Measurements from ENCODE around the gene MYO5B. TPM values are rescaled to one million over a fixed set of nuclear protein-coding genes. Genes with fewer than 3 reads are reported as not detected.

The MYO5B gene
- total RNA-seq, 4 donors from 2014 or later, result 6.3 to 35.2 (median 10.2) TPM

DNA sequence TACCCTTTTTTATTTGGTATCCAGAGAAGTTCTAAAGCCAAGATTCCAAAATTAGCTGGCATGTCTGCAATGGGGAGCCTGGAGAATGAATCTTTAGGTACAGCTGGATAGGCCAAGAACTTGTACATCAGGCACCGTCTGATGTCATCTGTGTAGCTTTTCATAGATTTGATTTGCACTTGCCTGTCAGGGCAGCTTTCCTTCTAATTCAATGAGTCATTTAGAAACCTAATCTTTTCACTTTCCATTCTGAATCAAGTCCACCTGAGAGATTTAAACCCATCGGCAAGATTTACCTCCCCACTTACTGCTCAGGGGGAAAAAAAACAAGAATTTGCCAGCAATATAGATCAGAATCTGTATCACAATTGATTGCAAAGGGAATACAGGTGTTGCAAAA is 320.7 kb downstream of the MYO5B start:
- WGBS, 2 donors, result 92 to 96% methylated on average over 2 of the region's 2 CpGs
- no peaks in the 10 kb centered on the region for H3K9me3 ChIP-seq

DNA sequence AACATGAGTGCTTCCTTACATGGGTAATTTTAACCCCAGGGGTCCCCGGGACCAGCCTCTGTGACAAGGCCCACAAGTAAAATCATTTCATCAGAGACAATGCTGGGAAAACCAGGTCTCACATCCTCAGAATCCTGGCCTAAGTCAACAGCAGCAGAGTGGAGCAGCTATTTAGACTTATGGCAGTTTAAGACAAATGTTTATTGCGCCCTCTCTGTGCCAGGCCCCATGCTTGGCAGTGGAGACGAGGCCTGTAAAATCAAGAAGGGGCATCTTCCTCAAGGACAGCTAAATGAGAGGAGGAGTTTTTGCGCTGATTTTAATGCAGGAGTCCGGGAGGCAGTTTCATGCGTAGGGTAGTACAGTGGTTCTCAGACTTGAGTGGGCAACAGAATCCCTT is 325.6 kb downstream of the MYO5B start:
- Histone ChIP-seq H3K4me3 (no peak overlapping the region), H3K4me1 (no peaks in the 10 kb centered on the region), H3K9me3 (no peaks in the 10 kb centered on the region), H3K27ac (no peak overlapping the region), H3K27me3 (no peaks in the 10 kb centered on the region), H3K36me3 (peaks cover 0 to 7% (median 0%) of the 10 kb centered on the region in 3 donors)
- TF ChIP-seq, protein P1, sequence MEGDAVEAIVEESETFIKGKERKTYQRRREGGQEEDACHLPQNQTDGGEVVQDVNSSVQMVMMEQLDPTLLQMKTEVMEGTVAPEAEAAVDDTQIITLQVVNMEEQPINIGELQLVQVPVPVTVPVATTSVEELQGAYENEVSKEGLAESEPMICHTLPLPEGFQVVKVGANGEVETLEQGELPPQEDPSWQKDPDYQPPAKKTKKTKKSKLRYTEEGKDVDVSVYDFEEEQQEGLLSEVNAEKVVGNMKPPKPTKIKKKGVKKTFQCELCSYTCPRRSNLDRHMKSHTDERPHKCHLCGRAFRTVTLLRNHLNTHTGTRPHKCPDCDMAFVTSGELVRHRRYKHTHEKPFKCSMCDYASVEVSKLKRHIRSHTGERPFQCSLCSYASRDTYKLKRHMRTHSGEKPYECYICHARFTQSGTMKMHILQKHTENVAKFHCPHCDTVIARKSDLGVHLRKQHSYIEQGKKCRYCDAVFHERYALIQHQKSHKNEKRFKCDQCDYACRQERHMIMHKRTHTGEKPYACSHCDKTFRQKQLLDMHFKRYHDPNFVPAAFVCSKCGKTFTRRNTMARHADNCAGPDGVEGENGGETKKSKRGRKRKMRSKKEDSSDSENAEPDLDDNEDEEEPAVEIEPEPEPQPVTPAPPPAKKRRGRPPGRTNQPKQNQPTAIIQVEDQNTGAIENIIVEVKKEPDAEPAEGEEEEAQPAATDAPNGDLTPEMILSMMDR (IDR thresholded peaks at IDR 0.05), result no peak
- TF ChIP-seq POLR2A (IDR thresholded peaks at IDR 0.05) (no peak), EP300 (IDR thresholded peaks at IDR 0.05) (no peak)
- WGBS, 2 donors, result 82 to 93% methylated on average over 6 of the region's 6 CpGs
- no peak for DNase-seq (ENCODE audit: low spot score in 2 of 2)

More for the DNA sequence above, 320.7 kb downstream of the MYO5B start:
- Histone ChIP-seq H3K4me1 (no peaks in the 10 kb centered on the region), H3K27ac (no peak overlapping the region), H3K27me3 (no peaks in the 10 kb centered on the region), H3K4me3 (no peak overlapping the region), H3K36me3 (peaks cover 0 to 7% (median 0%) of the 10 kb centered on the region in 3 donors)
- DNase-seq (ENCODE audit: low spot score in 2 of 2), result no peak
- TF ChIP-seq POLR2A (IDR thresholded peaks at IDR 0.05), result no peak
- TF ChIP-seq, protein P1 (IDR thresholded peaks at IDR 0.05), result no peak
- no peak for TF ChIP-seq EP300 (IDR thresholded peaks at IDR 0.05)

DNA sequence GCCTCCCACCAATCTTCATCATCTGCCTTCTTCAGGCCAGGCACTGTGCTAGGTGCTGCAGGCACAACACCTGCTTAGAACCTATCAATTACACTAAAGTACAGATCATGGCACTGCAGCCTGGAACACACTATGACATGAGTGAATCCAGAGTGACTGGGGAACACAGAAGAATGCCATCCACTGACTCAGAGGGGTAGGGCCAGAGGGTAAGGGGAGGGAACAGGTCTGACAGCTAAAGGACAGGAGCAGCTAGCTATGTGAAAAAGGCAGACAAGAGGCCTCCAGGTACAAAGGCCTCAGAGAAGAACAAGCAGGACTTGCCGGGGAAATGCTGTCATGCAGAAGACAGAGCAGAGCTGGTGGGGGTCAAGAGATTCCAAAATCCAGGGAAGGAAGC is 328.3 kb downstream of the MYO5B start:
- no peak for DNase-seq (ENCODE audit: low spot score in 2 of 2)
- Histone ChIP-seq H3K36me3 (no peaks in the 10 kb centered on the region), H3K27ac (no peak overlapping the region), H3K4me3 (no peak overlapping the region), H3K4me1 (no peaks in the 10 kb centered on the region), H3K9me3 (no peaks in the 10 kb centered on the region), H3K27me3 (no peaks in the 10 kb centered on the region)
- no peak for TF ChIP-seq POLR2A (IDR thresholded peaks at IDR 0.05)
- TF ChIP-seq, protein P1 (IDR thresholded peaks at IDR 0.05), result no peak
- no peak for TF ChIP-seq EP300 (IDR thresholded peaks at IDR 0.05)
- WGBS, 2 donors, result 83 to 92% methylated on average over 1 of the region's 1 CpG

DNA sequence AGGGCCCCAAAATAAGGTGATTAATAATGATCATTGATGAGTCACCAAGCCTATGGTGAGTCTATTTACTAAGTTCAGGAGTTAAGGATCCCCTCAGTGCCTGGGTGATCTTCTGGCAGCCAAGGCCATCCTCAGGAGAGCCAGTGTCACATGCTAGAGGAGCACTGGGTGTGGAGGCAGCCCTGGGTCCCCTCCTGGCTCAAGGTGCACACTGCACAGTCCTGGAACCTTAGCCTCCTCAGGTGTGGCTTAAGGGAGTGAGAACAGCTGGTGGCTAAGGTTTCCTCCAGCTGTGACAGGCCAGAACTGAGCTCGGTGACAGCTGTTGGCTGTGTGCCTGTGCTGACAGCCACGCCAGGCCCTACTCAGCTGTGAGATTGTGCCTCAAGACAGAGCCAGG is 329.5 kb downstream of the MYO5B start:
- WGBS, 2 donors, result 47 to 51% methylated on average over 2 of the region's 2 CpGs
- Histone ChIP-seq H3K4me3 (no peak overlapping the region), H3K27ac (no peak overlapping the region), H3K9me3 (no peaks in the 10 kb centered on the region), H3K27me3 (no peaks in the 10 kb centered on the region), H3K36me3 (no peaks in the 10 kb centered on the region), H3K4me1 (no peaks in the 10 kb centered on the region)
- no peak for DNase-seq (ENCODE audit: low spot score in 2 of 2)
- TF ChIP-seq, protein P1 (IDR thresholded peaks at IDR 0.05), result no peak
- TF ChIP-seq EP300 (IDR thresholded peaks at IDR 0.05) (no peak), POLR2A (IDR thresholded peaks at IDR 0.05) (no peak)

DNA sequence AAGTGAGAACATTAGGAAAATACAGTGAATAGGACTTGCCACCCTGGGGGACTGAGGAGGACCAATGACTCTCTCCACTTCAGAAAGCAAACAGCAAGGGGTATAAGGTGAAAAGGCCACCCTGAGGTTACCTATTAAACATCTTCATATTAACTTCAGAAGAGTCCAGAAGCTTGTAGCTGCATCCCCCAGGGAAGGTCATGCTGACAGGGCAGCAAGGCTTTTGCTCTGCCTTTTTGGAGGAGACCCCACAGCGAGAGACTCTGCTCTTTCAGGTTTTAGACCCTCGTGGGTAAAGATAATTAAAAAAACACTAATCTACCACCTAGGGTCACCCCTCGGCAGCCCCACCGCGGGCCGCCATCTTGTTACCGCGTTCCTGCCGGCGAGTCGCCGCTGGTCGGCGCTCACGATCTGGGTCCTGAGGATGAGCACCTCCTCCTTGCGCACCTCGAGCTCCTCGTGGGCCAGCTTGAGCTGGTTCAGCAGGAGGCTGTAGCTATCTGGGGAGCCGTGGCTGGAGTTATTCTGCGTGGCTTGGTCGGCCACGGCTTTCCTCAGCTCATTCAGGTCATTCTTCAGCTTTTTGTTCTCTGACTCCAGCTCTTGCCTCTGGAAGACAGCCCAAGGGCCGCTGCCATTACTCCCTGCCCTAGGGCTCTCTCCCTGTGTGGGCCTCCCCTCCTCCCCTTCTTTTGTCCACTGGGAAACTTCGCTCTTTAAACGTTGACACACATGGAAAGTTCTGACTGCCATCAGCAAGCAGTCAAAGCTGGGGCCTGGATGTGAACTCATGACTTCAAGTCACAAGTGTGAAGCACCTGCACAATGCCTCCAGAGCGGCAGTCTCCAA is 331.0 kb downstream of the MYO5B start:
- 72 to 77% methylated on average over 26 of the region's 26 CpGs for WGBS, 2 donors

More for the DNA sequence above, 331.0 kb downstream of the MYO5B start:
- H3K9me3 ChIP-seq, result no peaks in the 10 kb centered on the region
- H3K4me3 ChIP-seq, result no peak overlapping the region
- no peaks in the 10 kb centered on the region for H3K4me1 ChIP-seq
- TF ChIP-seq, protein P1 (IDR thresholded peaks at IDR 0.05), result no peak
- TF ChIP-seq POLR2A (IDR thresholded peaks at IDR 0.05) (no peak), EP300 (IDR thresholded peaks at IDR 0.05) (no peak)
- no peaks in the 10 kb centered on the region for H3K36me3 ChIP-seq
- H3K27me3 ChIP-seq, result no peaks in the 10 kb centered on the region
- no peak for DNase-seq (ENCODE audit: low spot score in 2 of 2)
- no peak overlapping the region for H3K27ac ChIP-seq
